GM13976 (cell line): ENCODE data around the gene WEE1.
A peak's percentile ranks its signal among the peaks of the same experiment; 100 is the strongest.

Experiments
- DNase-seq: peaks from one replicate; pipeline ENCODE4 v3.0.0; 2012; ENCODE audit warnings: low spot score
- CTCF ChIP-seq: IDR thresholded peaks from 2 replicates; pipeline ENCODE4 v1.5.1; 2012; ENCODE audit warnings: borderline replicate concordance, mild to moderate bottlenecking; ENCODE audit not compliant: insufficient read depth; ENCODE audit errors: extremely low read depth, missing control alignments, control extremely low read depth
- in situ Hi-C: fragments of 300-500 bp; cut with MboI; formaldehyde crosslinking; loops from one replicate; pipeline ENCODE4 v1.12.0; 2022; ENCODE audit warnings: low sequenced_read_pairs, mixed read lengths, inconsistent platforms; ENCODE audit not compliant: unreplicated experiment

Gene WEE1

GRCh38 chr11:9529334-9529650 lies 44.2 kb upstream of the WEE1 start:
- no peak for DNase-seq
- in situ Hi-C loops, result loop anchor here (10.0 kb wide), 1 partner anchor 76 kb away; no protein-coding TSS in a partner anchor
- no peak for TF ChIP-seq CTCF

GRCh38 chr11:9530020-9530621 lies 43.3 kb upstream of the WEE1 start:
- no peak for DNase-seq
- in situ Hi-C loops, result no loop called here
- TF ChIP-seq CTCF, result no peak

- DNase-seq, result no peak
- in situ Hi-C loops, result no loop called here
- no peak for TF ChIP-seq CTCF
These were observed 42.4 kb upstream of the WEE1 start for GRCh38 chr11:9530901-9531625.

- TF ChIP-seq CTCF, result no peak
- DNase-seq, result no peak
- in situ Hi-C loops, result no loop called here
These were observed 40.4 kb upstream of the WEE1 start for GRCh38 chr11:9533058-9533457.

GRCh38 chr11:9533736-9534473 lies 39.6 kb upstream of the WEE1 start:
- DNase-seq, result no peak
- TF ChIP-seq CTCF, result no peak
- in situ Hi-C loops, result no loop called here

GRCh38 chr11:9535189-9535781 lies 38.2 kb upstream of the WEE1 start:
- peak; percentile 76 for DNase-seq
- in situ Hi-C loops, result no loop called here
- TF ChIP-seq CTCF, result peak; percentile 79
